GM12864 (cell line): Measurements from ENCODE around the gene ABTB2.

Experiments
- DNase-seq: peaks from one replicate; pipeline ENCODE4 v3.0.0-alpha.2; 2011; ENCODE audit warnings: low read depth
- H3K4me3 ChIP-seq: 2 replicates; pipeline ENCODE4 v1.5.1; 2011; ENCODE audit warnings: mild to moderate bottlenecking, low read depth, low read length, control low read depth
- CTCF ChIP-seq: IDR thresholded peaks from 2 replicates; pipeline ENCODE4 v1.5.1; 2011; ENCODE audit warnings: low read depth, mild to moderate bottlenecking, moderate library complexity, low read length, control low read depth, inconsistent platforms; ENCODE audit errors: missing control alignments

ABTB2 gene

GRCh38 chr11:34238966-34239365 is 118.8 kb downstream of the ABTB2 start:
- TF ChIP-seq CTCF = no peak
- no peak for DNase-seq
- no peak overlapping the region for H3K4me3 ChIP-seq

- TF ChIP-seq CTCF = no peak
- no peak overlapping the region for H3K4me3 ChIP-seq
- no peak for DNase-seq
Measured at GRCh38 chr11:34238533-34238932, 119.3 kb downstream of the ABTB2 start.

- no peak for TF ChIP-seq CTCF
- no peak overlapping the region for H3K4me3 ChIP-seq
- no peak for DNase-seq
Measured at GRCh38 chr11:34236572-34236971, 121.2 kb downstream of the ABTB2 start.

GRCh38 chr11:34235591-34236071 is 122.2 kb downstream of the ABTB2 start:
- no peak overlapping the region for H3K4me3 ChIP-seq
- no peak for TF ChIP-seq CTCF
- no peak for DNase-seq

GRCh38 chr11:34235189-34235588 is 122.6 kb downstream of the ABTB2 start:
- no peak for TF ChIP-seq CTCF
- no peak overlapping the region for H3K4me3 ChIP-seq
- DNase-seq = peak; percentile 65

- TF ChIP-seq CTCF = no peak
- peak; percentile 85 for DNase-seq
- H3K4me3 ChIP-seq = peak overlapping the region; percentile 14; the same call in 1 of the 2 replicates
Measured at GRCh38 chr11:34234086-34234740, 123.6 kb downstream of the ABTB2 start.

- DNase-seq = no peak
- TF ChIP-seq CTCF = no peak
- H3K4me3 ChIP-seq = no peak overlapping the region
Measured at GRCh38 chr11:34233215-34233614, 124.6 kb downstream of the ABTB2 start.
